Naive thymus-derived CD8-positive, alpha-beta T cell (primary cell): ENCODE data around the gene ZFAND5. TPM values are rescaled to one million over a fixed set of nuclear protein-coding genes. Genes with fewer than 3 reads are reported as not detected.

Experiments
- ATAC-seq, 2 donors: fragments of 150-1000 bp; cut with Tn5 transposase in 1 of 2; sonication (Bioruptor Pico), chemical (Tn5 transposase) in 1 of 2; 1 replicate in 1 of 2; 2 replicates in 1 of 2; pipeline ENCODE4 v1.10.0; 2021; ENCODE audit warnings: mild to moderate bottlenecking in 2 of 2, moderate library complexity in 2 of 2
- POLR2A ChIA-PET: fragments of 350-600 bp; sonication (Branson Sonifier 250); formaldehyde crosslinking; loops from one replicate; lab custom pipeline; 2021; ENCODE audit warnings: antibody characterized with exemption; lab: Charles Lee
- DNase-seq, 10 donors: peaks; one replicate each; pipeline versions ENCODE4 v3.0.0 to v3.0.0-alpha.2; 2020 to 2022
- H3K27ac Mint-ChIP-seq, 10 donors: one replicate each; pipeline ENCODE4 v1.8.0; 2020 to 2022; ENCODE audit warnings: mild to moderate bottlenecking in 10 of 10, mixed read lengths in 10 of 10, moderate library complexity in 4 of 10, inconsistent platforms in 1 of 10
- H3K27me3 Mint-ChIP-seq, 5 donors: one replicate each; pipeline ENCODE4 v1.8.0; 2021 to 2022; ENCODE audit warnings: mixed read lengths in 5 of 5
- H3K36me3 Mint-ChIP-seq, 3 donors: one replicate each; pipeline ENCODE4 v1.8.0; 2020 to 2022; ENCODE audit warnings: mixed read lengths in 3 of 3, mild to moderate bottlenecking in 2 of 3, inconsistent platforms in 1 of 3
- H3K4me1 Mint-ChIP-seq, 4 donors: one replicate each; pipeline ENCODE4 v1.8.0; 2021 to 2022; ENCODE audit warnings: mixed read lengths in 4 of 4
- H3K4me3 Mint-ChIP-seq, 10 donors: one replicate each; pipeline ENCODE4 v1.8.0; 2020 to 2022; ENCODE audit warnings: mild to moderate bottlenecking in 10 of 10, mixed read lengths in 10 of 10, moderate library complexity in 6 of 10, inconsistent platforms in 1 of 10
- H3K9me3 Mint-ChIP-seq, 9 donors: one replicate each; pipeline ENCODE4 v1.8.0; 2020 to 2022; ENCODE audit warnings: mixed read lengths in 9 of 9, mild to moderate bottlenecking in 3 of 9, inconsistent platforms in 1 of 9, moderate library complexity in 1 of 9
- polyA plus RNA-seq, 3 donors: library from polyadenylated mRNA; unstranded; fragments of 300-500 nt; fragmentation: Illumina TruSeq; gene quantifications; one replicate each; pipeline ENCODE4 v1.2.3, GENCODE V29; 2021
- total RNA-seq, 8 experiments: library from RNA in 2 of 8; stranded (reverse) in 2 of 8; gene quantifications; one replicate each; pipeline ENCODE4 v1.2.3 and lab custom pipeline; 2021 to 2026

Gene ZFAND5
- total and polyA plus RNA-seq, 5 experiments from 2014 or later: 47.2 to 153 (median 70.8) TPM

GRCh38 chr9:72334658-72335337, 30.2 kb downstream of the ZFAND5 start:
- H3K36me3 Mint-ChIP-seq: peaks cover 0 to 4% (median 0%) of the 10 kb centered on the region in 3 donors
- ATAC-seq: no peak
- no peak for DNase-seq
- H3K4me1 Mint-ChIP-seq: peaks cover 0 to 4% (median 0%) of the 10 kb centered on the region in 4 donors
- POLR2A ChIA-PET: no interaction called here
- no peak overlapping the region for H3K4me3 Mint-ChIP-seq
- peaks cover 0 to 7% (median 3%) of the 10 kb centered on the region in 5 donors for H3K27me3 Mint-ChIP-seq
- H3K27ac Mint-ChIP-seq: no peak overlapping the region
- H3K9me3 Mint-ChIP-seq: peaks cover 0 to 1% (median 0%) of the 10 kb centered on the region in 9 donors

- Mint-ChIP-seq H3K27ac (no peak overlapping the region), H3K9me3 (peaks cover 0 to 1% (median 0%) of the 10 kb centered on the region in 9 donors), H3K4me3 (no peak overlapping the region), H3K36me3 (peaks cover 0 to 4% (median 0%) of the 10 kb centered on the region in 3 donors), H3K4me1 (peaks cover 0 to 2% (median 0%) of the 10 kb centered on the region in 4 donors), H3K27me3 (peaks cover 0 to 7% (median 4%) of the 10 kb centered on the region in 5 donors)
- ATAC-seq (no peak), DNase-seq (no peak)
- POLR2A ChIA-PET: no interaction called here
Measured at GRCh38 chr9:72333709-72334108, 31.3 kb downstream of the ZFAND5 start.

GRCh38 chr9:72333197-72333596, 31.8 kb downstream of the ZFAND5 start:
- DNase-seq (no peak), ATAC-seq (no peak)
- H3K27ac Mint-ChIP-seq: no peak overlapping the region
- H3K36me3 Mint-ChIP-seq: peaks cover 0 to 4% (median 0%) of the 10 kb centered on the region in 3 donors
- no peak overlapping the region for H3K4me3 Mint-ChIP-seq
- peaks cover 0 to 7% (median 4%) of the 10 kb centered on the region in 5 donors for H3K27me3 Mint-ChIP-seq
- peaks cover 0 to 1% (median 0%) of the 10 kb centered on the region in 9 donors for H3K9me3 Mint-ChIP-seq
- POLR2A ChIA-PET: no interaction called here
- peaks cover 0 to 2% (median 0%) of the 10 kb centered on the region in 4 donors for H3K4me1 Mint-ChIP-seq

GRCh38 chr9:72332351-72332750, 32.7 kb downstream of the ZFAND5 start:
- DNase-seq (no peak), ATAC-seq (no peak)
- H3K27ac Mint-ChIP-seq: no peak overlapping the region
- peaks cover 0 to 1% (median 0%) of the 10 kb centered on the region in 9 donors for H3K9me3 Mint-ChIP-seq
- H3K36me3 Mint-ChIP-seq: peaks cover 0 to 3% (median 0%) of the 10 kb centered on the region in 3 donors
- no peak overlapping the region for H3K4me3 Mint-ChIP-seq
- peaks cover 0 to 2% (median 0%) of the 10 kb centered on the region in 4 donors for H3K4me1 Mint-ChIP-seq
- POLR2A ChIA-PET: no interaction called here
- H3K27me3 Mint-ChIP-seq: peaks cover 0 to 7% (median 4%) of the 10 kb centered on the region in 5 donors

GRCh38 chr9:72327631-72328030, 37.4 kb downstream of the ZFAND5 start:
- Mint-ChIP-seq H3K27me3 (peaks cover 0 to 7% (median 4%) of the 10 kb centered on the region in 5 donors), H3K4me1 (no peaks in the 10 kb centered on the region), H3K27ac (no peak overlapping the region), H3K36me3 (no peaks in the 10 kb centered on the region), H3K4me3 (no peak overlapping the region), H3K9me3 (no peaks in the 10 kb centered on the region)
- POLR2A ChIA-PET: no interaction called here
- no peak for ATAC-seq
- no peak for DNase-seq

GRCh38 chr9:72326641-72327040, 38.4 kb downstream of the ZFAND5 start:
- Mint-ChIP-seq H3K36me3 (no peaks in the 10 kb centered on the region), H3K4me3 (no peak overlapping the region), H3K4me1 (no peaks in the 10 kb centered on the region), H3K9me3 (no peaks in the 10 kb centered on the region), H3K27ac (no peak overlapping the region), H3K27me3 (peaks cover 0 to 7% (median 4%) of the 10 kb centered on the region in 5 donors)
- DNase-seq: no peak
- no peak for ATAC-seq
- POLR2A ChIA-PET: no interaction called here

GRCh38 chr9:72324974-72325373, 40.0 kb downstream of the ZFAND5 start:
- no peaks in the 10 kb centered on the region for H3K9me3 Mint-ChIP-seq
- no peaks in the 10 kb centered on the region for H3K4me1 Mint-ChIP-seq
- DNase-seq (no peak), ATAC-seq (no peak)
- POLR2A ChIA-PET: no interaction called here
- H3K27ac Mint-ChIP-seq: no peak overlapping the region
- H3K4me3 Mint-ChIP-seq: no peak overlapping the region
- peaks cover 0 to 7% (median 2%) of the 10 kb centered on the region in 5 donors for H3K27me3 Mint-ChIP-seq
- no peaks in the 10 kb centered on the region for H3K36me3 Mint-ChIP-seq

- ATAC-seq (no peak), DNase-seq (no peak)
- Mint-ChIP-seq H3K4me3 (no peak overlapping the region), H3K4me1 (no peaks in the 10 kb centered on the region), H3K27ac (no peak overlapping the region), H3K9me3 (no peaks in the 10 kb centered on the region), H3K36me3 (no peaks in the 10 kb centered on the region), H3K27me3 (peaks cover 0 to 4% (median 2%) of the 10 kb centered on the region in 5 donors)
- POLR2A ChIA-PET: no interaction called here
Measured at GRCh38 chr9:72322678-72323077, 42.3 kb downstream of the ZFAND5 start.

GRCh38 chr9:72322259-72322658, 42.7 kb downstream of the ZFAND5 start:
- Mint-ChIP-seq H3K9me3 (no peaks in the 10 kb centered on the region), H3K36me3 (no peaks in the 10 kb centered on the region), H3K27ac (no peak overlapping the region), H3K4me1 (no peaks in the 10 kb centered on the region), H3K4me3 (no peak overlapping the region), H3K27me3 (peaks cover 0 to 4% (median 2%) of the 10 kb centered on the region in 5 donors)
- POLR2A ChIA-PET: interaction anchor here (0.6 kb wide), 1 partner anchor 281 kb away, joined by 3 read pairs; no protein-coding TSS in a partner anchor
- DNase-seq: no peak
- no peak for ATAC-seq

- Mint-ChIP-seq H3K4me3 (no peak overlapping the region), H3K9me3 (no peaks in the 10 kb centered on the region), H3K4me1 (peaks cover 0 to 19% (median 0%) of the 10 kb centered on the region in 4 donors), H3K27me3 (peaks cover 0 to 4% (median 0%) of the 10 kb centered on the region in 5 donors), H3K36me3 (no peaks in the 10 kb centered on the region), H3K27ac (no peak overlapping the region)
- DNase-seq (no peak), ATAC-seq (no peak)
- POLR2A ChIA-PET: interaction anchor here (0.6 kb wide), 1 partner anchor 53 kb away, joined by 6 read pairs; no protein-coding TSS in a partner anchor
Measured at GRCh38 chr9:72315510-72316311, 49.3 kb downstream of the ZFAND5 start.

- no peak for DNase-seq
- POLR2A ChIA-PET: interaction anchor here (0.6 kb wide), 1 partner anchor 52 kb away, joined by 6 read pairs; no protein-coding TSS in a partner anchor
- Mint-ChIP-seq H3K36me3 (no peaks in the 10 kb centered on the region), H3K27ac (no peak overlapping the region), H3K9me3 (no peaks in the 10 kb centered on the region), H3K4me1 (peaks cover 0 to 20% (median 0%) of the 10 kb centered on the region in 4 donors), H3K27me3 (peaks cover 0 to 4% (median 0%) of the 10 kb centered on the region in 5 donors), H3K4me3 (no peak overlapping the region)
- ATAC-seq: no peak
Measured at GRCh38 chr9:72315089-72315509, 49.9 kb downstream of the ZFAND5 start.

GRCh38 chr9:72313507-72313906, 51.5 kb downstream of the ZFAND5 start:
- no peak for DNase-seq
- POLR2A ChIA-PET: no interaction called here
- H3K36me3 Mint-ChIP-seq: no peaks in the 10 kb centered on the region
- no peak overlapping the region for H3K4me3 Mint-ChIP-seq
- H3K9me3 Mint-ChIP-seq: no peaks in the 10 kb centered on the region
- peaks cover 0 to 28% (median 0%) of the 10 kb centered on the region in 4 donors for H3K4me1 Mint-ChIP-seq
- H3K27me3 Mint-ChIP-seq: peaks cover 0 to 4% (median 0%) of the 10 kb centered on the region in 5 donors
- ATAC-seq: no peak
- no peak overlapping the region for H3K27ac Mint-ChIP-seq
